SK-N-MC (cell line): ENCODE measurements around the gene SMYD3.

Experiments
- EZH2 ChIP-seq: fragments of 200-600 bp; sonication (generic); IDR thresholded peaks from one replicate; pipeline ENCODE4 v1.6.1; 2017; ENCODE audit warnings: antibody characterized with exemption
- POLR2AphosphoS5 ChIP-seq: IDR thresholded peaks from 2 replicates; pipeline ENCODE4 v1.6.1; 2012; ENCODE audit warnings: mild to moderate bottlenecking, low read depth, low read length, borderline replicate concordance

DNA sequence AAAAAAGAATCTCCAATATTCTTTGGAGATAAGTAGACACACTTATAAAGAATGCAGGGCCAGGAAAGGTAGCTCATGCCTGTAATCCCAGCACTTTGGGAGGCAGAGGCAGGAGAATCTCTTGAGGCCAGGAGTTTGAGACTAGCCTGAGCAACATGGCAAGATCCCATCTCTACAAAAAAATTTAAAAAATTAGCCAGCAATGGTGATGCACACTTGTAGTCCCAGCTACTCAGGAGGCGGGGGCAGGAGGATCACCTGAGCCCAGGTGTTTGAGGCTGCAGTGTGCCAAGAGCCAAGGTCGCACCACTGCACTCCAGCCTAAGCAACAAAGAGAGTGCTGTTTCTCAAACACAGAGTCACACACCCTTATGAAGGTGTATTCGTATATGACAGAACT is 385.0 kb downstream of the SMYD3 start:
- TF ChIP-seq EZH2, result no peak
- no peak for TF ChIP-seq POLR2AphosphoS5
